DND-41 (cell line): ENCODE results near the gene CASP9.

Experiments
- CTCF ChIP-seq: IDR thresholded peaks from 2 replicates; pipeline ENCODE4 v1.5.1; 2012; ENCODE audit warnings: borderline replicate concordance, low read length, moderate library complexity, mild to moderate bottlenecking; ENCODE audit not compliant: poor library complexity, severe bottlenecking; ENCODE audit errors: extremely low read depth
- EZH2 ChIP-seq: IDR thresholded peaks from 3 replicates; pipeline ENCODE4 v1.6.1; 2012; ENCODE audit warnings: borderline replicate concordance, low read depth, mild to moderate bottlenecking, moderate library complexity, low read length, inconsistent platforms; ENCODE audit not compliant: severe bottlenecking

GRCh38 chr1:15506831-15507230, 17.2 kb downstream of the CASP9 start:
- TF ChIP-seq CTCF: no peak
- TF ChIP-seq EZH2: no peak
